Fibroblast of lung (primary cell): ENCODE measurements around the gene UNC5A. TPM values are rescaled to one million over a fixed set of nuclear protein-coding genes. Genes with fewer than 3 reads are reported as not detected.

Source experiments
- DNase-seq, 2 donors: peaks; one replicate each; pipeline versions ENCODE4 v3.0.0 to v3.0.0-alpha.2; 2010; ENCODE audit warnings: low read depth in 2 of 2
- H2AFZ ChIP-seq: 2 replicates; pipeline ENCODE4 v1.5.1; 2012; ENCODE audit warnings: low read length, control low read depth, inconsistent platforms
- H3K27ac ChIP-seq: 2 replicates; pipeline ENCODE4 v1.5.1; 2011; ENCODE audit warnings: low read length, control low read depth; ENCODE audit not compliant: insufficient read depth
- H3K27me3 ChIP-seq: 2 replicates; pipeline ENCODE4 v1.5.1; 2011; ENCODE audit warnings: mild to moderate bottlenecking, low read length; ENCODE audit not compliant: control insufficient read depth, insufficient read depth
- H3K36me3 ChIP-seq: 2 replicates; pipeline ENCODE4 v1.5.1; 2011; ENCODE audit warnings: low read length; ENCODE audit not compliant: control insufficient read depth, insufficient read depth
- H3K4me1 ChIP-seq: 2 replicates; pipeline ENCODE4 v1.5.1; 2011; ENCODE audit warnings: low read length; ENCODE audit not compliant: control insufficient read depth, insufficient read depth; ENCODE audit errors: extremely low read depth
- H3K4me2 ChIP-seq: 2 replicates; pipeline ENCODE4 v1.5.1; 2011; ENCODE audit warnings: low read length, control low read depth; ENCODE audit not compliant: insufficient read depth; ENCODE audit errors: extremely low read depth
- H3K4me3 ChIP-seq, 4 experiments: fragments of 200-600 bp in 1 of 4; sonication (generic) in 1 of 4; replicated peaks in 1 of 4; 2 replicates each; pipeline ENCODE4 v1.5.1; 2011 to 2016; ENCODE audit warnings: low read length in 4 of 4, low read depth in 3 of 4, mild to moderate bottlenecking in 3 of 4, control low read depth in 2 of 4, inconsistent platforms in 1 of 4, mixed read lengths in 1 of 4; ENCODE audit not compliant: insufficient read depth in 1 of 4; ENCODE audit errors: control extremely low read depth in 1 of 4
- H3K79me2 ChIP-seq: 2 replicates; pipeline ENCODE4 v1.5.1; 2012; ENCODE audit warnings: mild to moderate bottlenecking, low read length, inconsistent platforms; ENCODE audit not compliant: control insufficient read depth, insufficient read depth
- H3K9ac ChIP-seq: 2 replicates; pipeline ENCODE4 v1.5.1; 2011; ENCODE audit warnings: mild to moderate bottlenecking, low read length, control low read depth; ENCODE audit not compliant: insufficient read depth
- H3K9me3 ChIP-seq: 2 replicates; pipeline ENCODE4 v1.5.1; 2012; ENCODE audit warnings: low read depth, low read length; ENCODE audit not compliant: control insufficient read depth, insufficient read depth
- H4K20me1 ChIP-seq: 2 replicates; pipeline ENCODE4 v1.5.1; 2011; ENCODE audit warnings: low read length; ENCODE audit not compliant: control insufficient read depth, insufficient read depth; ENCODE audit errors: extremely low read depth
- CTCF ChIP-seq, 2 donors: IDR thresholded peaks in 1 of 2; conservative IDR thresholded peaks in 1 of 2; 1 replicate in 1 of 2; 2 replicates in 1 of 2; pipeline ENCODE4 v1.5.1; 2011 to 2012; ENCODE audit warnings: low read length in 2 of 2, control low read depth in 1 of 2, inconsistent platforms in 1 of 2, low read depth in 1 of 2, mild to moderate bottlenecking in 1 of 2
- EZH2 ChIP-seq: IDR thresholded peaks from 2 replicates; pipeline ENCODE4 v1.5.1; 2012; ENCODE audit warnings: low read length, control low read depth, mild to moderate bottlenecking; ENCODE audit errors: missing control alignments
- polyA plus RNA-seq, 2 donors: library from polyadenylated mRNA; depleted of rRNA in 1 of 2; stranded (reverse) in 1 of 2; unstranded in 1 of 2; fragments of >200 nt; gene quantifications; 2 replicates each; pipeline ENCODE4 v1.2.1, GENCODE V29; 2011 to 2012; ENCODE audit warnings: missing spikeins in 1 of 2
- total RNA-seq: library from RNA; depleted of rRNA; stranded (reverse); fragments of >200 nt; gene quantifications from 2 replicates; pipeline ENCODE4 v1.2.1, GENCODE V29; 2014

UNC5A gene
- total and polyA plus RNA-seq, 2 donors (not counting 1 experiment from before 2014, with no cell fraction given) = not detected

DNA sequence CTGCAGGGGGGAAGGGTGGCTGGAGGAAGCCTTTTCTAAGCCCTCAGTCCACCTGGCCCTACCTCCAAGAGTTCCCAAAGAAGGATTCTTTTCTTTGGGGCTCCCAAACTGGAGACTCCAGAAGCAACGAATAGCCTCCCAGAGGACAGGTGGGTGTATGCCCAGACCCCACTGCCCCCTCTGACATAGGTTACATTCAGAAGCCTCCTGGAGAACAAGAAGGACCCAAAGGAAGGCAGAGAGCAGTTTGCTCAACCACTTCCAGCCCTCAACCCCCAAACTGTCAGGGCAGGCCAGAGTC lies 78.5 kb downstream of the UNC5A start:
- H3K9me3 ChIP-seq = no peaks in the 10 kb centered on the region
- no peak overlapping the region for H3K9ac ChIP-seq
- H3K27ac ChIP-seq = no peak overlapping the region
- no peaks in the 10 kb centered on the region for H3K4me1 ChIP-seq
- H3K79me2 ChIP-seq = no peaks in the 10 kb centered on the region
- no peaks in the 10 kb centered on the region for H3K36me3 ChIP-seq
- no peaks in the 10 kb centered on the region for H4K20me1 ChIP-seq
- no peak for DNase-seq
- peaks cover 19% of the 10 kb centered on the region for H3K27me3 ChIP-seq
- no peak overlapping the region for H2AFZ ChIP-seq
- no peak overlapping the region for H3K4me2 ChIP-seq
- H3K4me3 ChIP-seq = no peak overlapping the region
- TF ChIP-seq CTCF (conservative IDR thresholded peaks at IDR 0.05 in 1 of 2, IDR thresholded peaks at IDR 0.05 in 1 of 2; ENCODE audit: low read depth in 1 of 2, low read length in 2 of 2) = no peak
- TF ChIP-seq EZH2 = no peak

- no peaks in the 10 kb centered on the region for H4K20me1 ChIP-seq
- H3K36me3 ChIP-seq = no peaks in the 10 kb centered on the region
- H3K4me1 ChIP-seq = no peaks in the 10 kb centered on the region
- H3K79me2 ChIP-seq = no peaks in the 10 kb centered on the region
- no peak overlapping the region for H3K4me3 ChIP-seq
- H3K27me3 ChIP-seq = peaks cover 17% of the 10 kb centered on the region
- no peaks in the 10 kb centered on the region for H3K9me3 ChIP-seq
- H3K9ac ChIP-seq = no peak overlapping the region
- no peak overlapping the region for H3K4me2 ChIP-seq
- no peak overlapping the region for H2AFZ ChIP-seq
- TF ChIP-seq EZH2 (no peak), CTCF (conservative IDR thresholded peaks at IDR 0.05 in 1 of 2, IDR thresholded peaks at IDR 0.05 in 1 of 2; ENCODE audit: low read depth in 1 of 2, low read length in 2 of 2) (no peak)
- DNase-seq = no peak
- no peak overlapping the region for H3K27ac ChIP-seq
Measured at GRCh38 chr5:176889321-176890280, 79.2 kb downstream of the UNC5A start.

GRCh38 chr5:176890455-176891330 lies 80.3 kb downstream of the UNC5A start:
- Histone ChIP-seq H3K9ac (no peak overlapping the region), H3K27ac (no peak overlapping the region), H3K4me3 (no peak overlapping the region), H4K20me1 (no peaks in the 10 kb centered on the region), H3K36me3 (no peaks in the 10 kb centered on the region), H2AFZ (no peak overlapping the region), H3K9me3 (no peaks in the 10 kb centered on the region), H3K27me3 (peaks cover 16% of the 10 kb centered on the region), H3K79me2 (no peaks in the 10 kb centered on the region), H3K4me1 (no peaks in the 10 kb centered on the region), H3K4me2 (no peak overlapping the region)
- DNase-seq = no peak
- TF ChIP-seq CTCF (conservative IDR thresholded peaks at IDR 0.05 in 1 of 2, IDR thresholded peaks at IDR 0.05 in 1 of 2; ENCODE audit: low read depth in 1 of 2, low read length in 2 of 2) (no peak), EZH2 (no peak)
